HFF-Myc (cell line): ENCODE data around the gene CBL.
"Not testable (repeated sequence)": the region's sequence is repeated elsewhere in the genome, so short reads cannot be mapped to it uniquely, and the experiment has no call there.

ENCODE experiments used
- DNase-seq: peaks from one replicate; pipeline ENCODE4 v3.0.0-alpha.2; 2011; ENCODE audit warnings: low read depth; ENCODE audit errors: extremely low read depth
- H3K4me3 ChIP-seq: replicated peaks from 2 replicates; pipeline ENCODE4 v1.5.1; 2011; ENCODE audit warnings: low read depth, mild to moderate bottlenecking, control low read depth, low read length
- CTCF ChIP-seq: IDR thresholded peaks from 2 replicates; pipeline ENCODE4 v1.5.1; 2012; ENCODE audit warnings: mild to moderate bottlenecking, low read depth, low read length, control low read depth; ENCODE audit errors: missing control alignments

Gene CBL

GRCh38 chr11:119192111-119192510 is 14.0 kb upstream of the CBL start:
- TF ChIP-seq CTCF: no peak
- no peak overlapping the region for H3K4me3 ChIP-seq
- DNase-seq: no peak

- DNase-seq: no peak
- H3K4me3 ChIP-seq: no peak overlapping the region
- TF ChIP-seq CTCF: no peak
Measured at GRCh38 chr11:119193001-119193400, 13.1 kb upstream of the CBL start.

GRCh38 chr11:119193626-119194025 is 12.5 kb upstream of the CBL start:
- DNase-seq: no peak
- TF ChIP-seq CTCF: no peak
- no peak overlapping the region for H3K4me3 ChIP-seq

- no peak for DNase-seq
- H3K4me3 ChIP-seq: no peak overlapping the region
- no peak for TF ChIP-seq CTCF
Measured at GRCh38 chr11:119194811-119195440, 11.2 kb upstream of the CBL start.

GRCh38 chr11:119195680-119196079 is 10.5 kb upstream of the CBL start:
- no peak for TF ChIP-seq CTCF
- H3K4me3 ChIP-seq: no peak overlapping the region
- no peak for DNase-seq

- peak; percentile 82 for TF ChIP-seq CTCF
- DNase-seq: peak; percentile 78
- no peak overlapping the region for H3K4me3 ChIP-seq
Measured at GRCh38 chr11:119196833-119197483, 9.2 kb upstream of the CBL start.

GRCh38 chr11:119198925-119199324 is 7.2 kb upstream of the CBL start:
- no peak for DNase-seq
- H3K4me3 ChIP-seq: no peak overlapping the region
- no peak for TF ChIP-seq CTCF

GRCh38 chr11:119201236-119201635 is 4.9 kb upstream of the CBL start:
- DNase-seq, H3K4me3 ChIP-seq: not testable (repeated sequence)
